GM10266 (cell line): ENCODE measurements around the gene GALR2.

Experiments
- DNase-seq: peaks from one replicate; pipeline ENCODE4 v3.0.0; 2012; ENCODE audit errors: extremely low spot score
- CTCF ChIP-seq: IDR thresholded peaks from 2 replicates; pipeline ENCODE4 v1.5.1; 2012; ENCODE audit warnings: mild to moderate bottlenecking, low read depth; ENCODE audit not compliant: control insufficient read depth, insufficient read depth; ENCODE audit errors: missing control alignments

The GALR2 gene

DNA sequence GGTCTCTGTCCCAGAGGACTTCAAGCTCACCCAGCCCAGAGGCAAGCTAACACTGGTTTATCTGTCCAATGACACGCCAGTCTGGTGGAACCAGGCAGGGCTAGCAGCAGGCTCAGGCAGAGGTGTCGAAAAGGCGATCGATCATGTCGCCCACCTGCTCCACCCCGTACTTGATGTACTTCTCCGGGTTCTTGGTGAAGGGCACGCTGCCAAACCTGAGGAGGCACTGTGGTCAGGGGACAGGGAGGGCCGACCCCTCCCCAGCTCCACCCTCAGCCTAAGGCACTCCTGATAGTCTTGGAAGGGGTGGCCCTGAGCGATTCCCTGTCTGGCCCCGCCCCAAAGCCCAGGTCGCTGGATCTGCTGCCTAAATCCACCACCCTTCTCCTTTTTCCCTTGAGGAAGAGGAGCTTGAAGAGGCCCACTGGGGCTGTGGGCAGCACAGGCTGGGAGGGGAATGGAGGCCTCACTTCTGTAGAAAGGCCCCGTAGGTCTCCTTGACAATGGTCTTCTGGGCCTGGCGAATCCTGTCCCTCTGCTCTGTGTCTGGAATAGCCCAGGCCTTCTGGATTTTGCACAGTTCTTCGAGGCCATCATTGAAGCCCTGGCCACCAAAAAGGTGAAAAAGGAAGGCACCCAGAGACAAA, 9.1 kb downstream of the GALR2 start:
- TF ChIP-seq CTCF: no peak
- DNase-seq: no peak

GRCh38 chr17:76085066-76085730, 10.6 kb downstream of the GALR2 start:
- no peak for TF ChIP-seq CTCF
- DNase-seq: no peak

DNA sequence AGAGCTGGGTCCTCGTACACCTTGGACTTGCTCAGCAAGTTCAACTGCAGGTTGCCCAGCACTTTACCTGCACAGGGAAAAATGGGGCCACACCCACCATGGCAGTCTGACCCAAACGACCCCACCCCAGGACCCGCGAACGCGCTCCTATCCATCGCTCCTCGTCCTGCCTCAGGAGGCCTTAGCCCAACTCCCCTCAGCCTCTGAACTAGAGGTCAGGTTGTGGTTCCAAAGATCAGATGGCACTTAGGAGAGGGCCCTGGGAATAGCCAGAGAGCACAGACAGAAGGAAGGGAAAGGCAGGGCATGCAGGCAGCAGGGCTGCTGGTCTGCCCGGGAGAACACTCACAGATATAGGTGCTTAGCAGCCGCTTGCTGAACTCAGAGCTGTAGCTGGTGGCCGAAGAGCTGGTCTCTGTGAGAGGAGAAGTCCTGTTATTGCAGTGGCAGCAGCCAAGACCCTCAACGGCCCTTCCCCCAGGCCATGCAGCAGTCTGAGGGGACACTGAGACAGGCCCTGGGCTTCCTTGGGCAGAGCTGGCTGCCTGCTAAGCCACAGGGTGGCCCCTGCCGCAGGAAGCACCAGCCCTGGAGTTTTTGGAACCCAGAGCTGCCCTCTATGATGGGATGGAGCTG, 11.3 kb downstream of the GALR2 start:
- DNase-seq: no peak
- TF ChIP-seq CTCF: no peak

- DNase-seq: no peak
- TF ChIP-seq CTCF: no peak
Measured at GRCh38 chr17:76086384-76086783, 11.8 kb downstream of the GALR2 start.

DNA sequence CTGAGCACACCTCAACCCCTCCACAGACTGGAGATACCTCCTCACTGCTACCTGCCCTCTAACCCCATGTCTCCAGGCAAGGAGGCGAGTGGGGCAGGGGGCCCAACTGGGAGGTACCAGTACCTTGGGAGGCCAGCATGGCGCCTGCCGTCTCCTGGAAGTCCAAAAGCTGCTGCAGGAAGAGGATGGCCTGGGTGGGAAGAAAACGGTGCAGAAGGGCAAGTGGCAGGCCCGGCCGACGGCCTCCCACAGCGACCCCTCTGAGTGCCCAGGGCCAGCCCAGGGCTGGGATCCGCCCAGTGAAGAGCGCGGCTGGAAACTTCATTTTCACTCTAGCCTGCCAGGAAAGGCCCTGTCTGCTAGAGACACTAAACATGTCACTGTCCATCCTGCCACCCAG, 12.9 kb downstream of the GALR2 start:
- DNase-seq: no peak
- TF ChIP-seq CTCF: no peak

GRCh38 chr17:76088041-76088867, 13.7 kb downstream of the GALR2 start:
- no peak for TF ChIP-seq CTCF
- no peak for DNase-seq
